Tibial nerve (tissue), 3 donors: ENCODE data around the gene SNRNP200.

Experiments used
- CTCF ChIP-seq, 5 experiments: fragments of 200-600 bp in 3 of 5; fragments of 450-650 bp in 2 of 5; sonication (generic) in 3 of 5; IDR thresholded peaks; one replicate each; pipeline ENCODE4 v1.5.1; 2016 to 2019; ENCODE audit warnings: antibody characterized with exemption in 5 of 5, mild to moderate bottlenecking in 3 of 5, moderate library complexity in 2 of 5
- POLR2A ChIP-seq, 2 donors: fragments of 450-650 bp; IDR thresholded peaks; one replicate each; pipeline ENCODE4 v1.6.1; 2017; ENCODE audit warnings: antibody characterized with exemption in 2 of 2, mild to moderate bottlenecking in 2 of 2, moderate library complexity in 2 of 2

GRCh38 chr2:96241227-96241626, 64.1 kb downstream of the SNRNP200 start:
- no peak for TF ChIP-seq POLR2A (IDR thresholded peaks at IDR 0.05)
- no peak for TF ChIP-seq CTCF (IDR thresholded peaks at IDR 0.05)
